ENCODE measurements around the gene SIGLEC8.
"Not testable (repeated sequence)": the region's sequence is repeated elsewhere in the genome, so short reads cannot be mapped to it uniquely, and the experiment has no call there.

SIGLEC8 gene

DNA sequence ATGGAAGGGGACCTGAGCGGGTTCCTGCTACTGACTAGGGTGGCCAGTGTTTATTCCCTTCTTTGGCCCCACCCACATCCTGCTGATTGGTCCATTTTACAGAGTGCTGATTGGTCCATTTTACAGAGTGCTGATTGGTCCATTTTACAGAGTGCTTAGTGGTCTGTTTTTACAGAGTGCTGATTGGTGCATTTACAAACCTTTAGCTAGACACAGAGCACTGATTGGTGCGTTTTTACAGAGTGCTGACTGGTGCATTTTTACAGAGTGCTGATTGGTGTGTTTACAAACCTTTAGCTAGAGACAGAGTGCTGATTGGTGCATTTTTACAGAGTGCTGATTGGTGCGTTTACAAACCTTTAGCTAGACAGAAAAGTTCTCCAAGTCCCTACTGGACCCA is 10.7 kb downstream of the SIGLEC8 start:
- DNase-seq (ENCODE audit: low read depth in 2 of 2) = not testable (repeated sequence)

DNA sequence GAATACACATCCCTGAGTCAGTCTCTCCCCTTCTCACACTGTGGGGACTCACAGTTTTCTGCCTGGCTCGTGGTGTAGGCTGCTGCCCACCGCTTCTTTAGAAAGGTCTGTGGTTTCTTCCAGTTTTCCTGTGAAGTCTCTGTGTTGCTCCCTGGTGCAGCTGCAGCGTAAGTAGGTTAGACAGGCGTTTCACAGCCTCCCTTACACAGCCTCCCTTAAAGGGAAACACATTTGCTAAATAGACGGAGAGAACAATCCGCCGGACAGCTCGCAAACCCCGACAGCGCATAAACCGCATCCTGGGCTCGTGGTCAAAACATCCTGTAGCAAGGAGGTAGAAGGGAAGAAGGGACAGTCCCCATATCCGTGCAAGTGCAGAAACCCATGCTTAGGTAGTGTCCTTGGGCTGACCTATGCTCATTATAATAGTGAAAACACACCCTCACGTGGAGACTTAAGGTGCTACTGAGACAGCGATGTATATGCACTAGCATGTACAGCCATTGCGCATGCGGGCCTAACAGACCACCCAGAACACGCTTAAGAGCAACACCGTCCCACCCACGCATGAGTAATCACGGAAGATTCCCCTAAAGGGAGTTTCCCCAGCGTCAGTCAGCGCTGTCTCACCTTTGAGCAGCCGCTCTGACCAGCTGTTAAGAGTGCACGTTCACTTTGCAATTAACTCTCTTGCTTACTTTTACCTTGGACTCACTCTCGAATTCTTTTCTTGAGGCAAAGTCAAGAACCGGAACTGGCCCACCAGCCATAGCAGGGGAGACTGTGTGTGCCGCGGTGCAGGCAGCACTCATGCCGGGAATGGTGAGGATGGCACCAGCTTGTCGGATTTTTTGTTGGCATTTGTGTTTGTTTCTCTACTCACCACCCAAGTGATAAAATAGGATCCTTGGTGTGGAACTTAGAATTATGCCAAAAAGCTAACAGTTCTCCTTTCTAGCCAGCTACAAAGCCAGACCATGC is 16.6 kb downstream of the SIGLEC8 start:
- peak; percentile 82 to 90 for DNase-seq (ENCODE audit: low read depth in 2 of 2)

DNA sequence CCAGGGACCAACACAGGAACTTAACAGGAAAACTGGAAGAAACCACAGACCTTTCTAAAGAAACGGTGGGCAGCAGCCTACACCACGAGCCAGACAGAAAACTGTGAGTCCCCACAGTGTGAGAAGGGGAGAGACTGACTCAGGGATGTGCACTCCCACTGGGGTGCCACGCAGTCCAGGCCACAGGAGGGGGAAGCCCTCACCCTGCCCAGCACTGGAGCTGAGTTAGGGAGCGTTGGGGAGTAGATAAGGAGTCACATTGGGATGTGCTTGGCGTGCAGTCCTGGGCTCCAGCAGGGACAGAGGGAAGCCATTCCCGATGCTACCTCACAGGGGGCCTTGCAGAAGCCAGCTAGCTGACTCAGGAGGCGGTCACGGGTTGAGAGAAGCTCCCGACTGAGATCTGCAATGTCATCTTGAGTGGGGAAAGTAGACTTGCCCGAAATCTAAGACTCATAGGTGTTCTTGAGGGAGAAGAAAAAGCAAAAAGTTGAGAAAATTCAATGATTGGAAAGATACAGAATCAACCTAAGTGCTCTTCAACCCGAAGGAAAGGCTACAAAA is 17.3 kb downstream of the SIGLEC8 start:
- DNase-seq (ENCODE audit: low read depth in 2 of 2) = peak; percentile 32 to 61

DNA sequence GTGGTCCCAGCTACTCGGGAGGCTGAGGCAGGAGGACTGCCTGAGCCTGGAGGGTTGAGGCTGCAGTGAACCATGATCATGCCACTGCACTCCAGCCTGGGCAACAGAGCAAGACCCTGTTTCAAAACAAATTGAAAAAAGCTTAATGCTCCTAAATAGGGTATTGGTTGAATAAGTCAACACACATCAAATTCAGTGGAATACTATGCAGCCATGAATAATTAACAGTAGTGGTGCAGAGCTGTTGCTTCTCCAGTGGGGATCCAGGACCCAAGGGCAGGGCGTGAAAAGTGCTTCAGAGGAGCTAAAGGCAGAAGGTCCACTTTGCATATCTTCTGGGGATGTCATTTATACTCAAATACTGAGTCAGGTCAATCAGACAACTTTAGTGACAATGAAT is 18.2 kb downstream of the SIGLEC8 start:
- no peak for DNase-seq (ENCODE audit: low read depth in 2 of 2)

DNA sequence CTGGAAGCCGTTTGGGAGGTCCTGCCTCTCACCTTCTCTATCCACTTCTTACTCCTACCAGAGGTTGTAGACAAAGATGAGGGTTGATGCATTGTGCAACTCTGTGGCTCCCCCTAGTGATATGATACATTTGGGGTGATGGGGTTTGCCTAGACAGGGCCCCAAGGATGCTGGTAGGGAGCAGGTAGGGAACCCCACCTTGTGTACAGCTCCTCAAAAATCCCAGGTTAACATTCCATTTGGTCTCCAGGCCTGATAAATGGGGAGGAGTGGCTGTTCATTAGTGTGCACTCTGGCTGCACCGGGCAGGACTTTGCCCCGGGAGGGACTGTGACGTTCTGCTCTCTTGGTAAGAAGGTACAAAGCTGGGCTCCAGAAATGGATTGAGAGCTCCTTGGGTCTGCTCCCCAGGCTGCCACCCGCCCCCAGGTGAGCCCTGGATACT is 19.2 kb downstream of the SIGLEC8 start:
- DNase-seq (ENCODE audit: low read depth in 2 of 2) = peak in 1 of 2 donors; percentile 12

DNA sequence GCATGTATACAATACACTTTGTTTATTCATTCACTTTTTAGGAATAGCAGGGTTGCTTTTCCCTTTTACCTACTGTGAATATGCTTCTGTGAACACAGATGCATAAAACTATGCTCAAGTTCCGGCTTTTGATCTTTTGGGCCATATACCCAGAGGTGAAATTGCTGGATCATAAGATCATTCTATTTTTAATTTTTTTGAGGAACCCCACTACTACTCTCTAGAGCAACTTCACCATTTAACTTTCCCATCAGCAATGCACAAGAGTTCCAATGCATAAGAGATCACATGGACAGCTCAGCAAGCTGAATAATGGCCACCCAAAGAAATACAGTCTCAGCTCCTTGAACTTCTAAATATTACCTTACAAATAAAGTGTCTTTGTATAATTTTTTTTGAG is 23.8 kb downstream of the SIGLEC8 start:
- DNase-seq (ENCODE audit: low read depth in 2 of 2) = no peak

DNA sequence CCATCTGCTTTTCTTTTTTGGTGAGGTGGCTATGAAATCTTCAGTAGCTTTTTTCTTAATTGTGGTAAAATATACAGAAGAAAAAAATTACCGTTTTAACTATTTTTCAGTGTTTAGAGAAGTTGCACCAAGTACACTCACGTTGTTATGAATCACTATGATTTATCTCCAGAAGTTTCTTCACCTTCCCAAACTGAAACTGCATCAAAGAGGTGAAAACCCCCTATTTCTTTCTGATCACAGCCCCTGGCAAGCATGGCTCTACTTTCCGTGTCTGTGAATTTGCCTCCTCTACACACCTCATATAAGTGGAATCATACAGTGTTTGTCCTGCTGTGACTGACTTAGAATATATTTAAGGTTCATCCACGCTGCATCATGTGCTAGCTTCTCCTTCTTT is 25.2 kb downstream of the SIGLEC8 start:
- DNase-seq (ENCODE audit: low read depth in 2 of 2) = no peak

DNA sequence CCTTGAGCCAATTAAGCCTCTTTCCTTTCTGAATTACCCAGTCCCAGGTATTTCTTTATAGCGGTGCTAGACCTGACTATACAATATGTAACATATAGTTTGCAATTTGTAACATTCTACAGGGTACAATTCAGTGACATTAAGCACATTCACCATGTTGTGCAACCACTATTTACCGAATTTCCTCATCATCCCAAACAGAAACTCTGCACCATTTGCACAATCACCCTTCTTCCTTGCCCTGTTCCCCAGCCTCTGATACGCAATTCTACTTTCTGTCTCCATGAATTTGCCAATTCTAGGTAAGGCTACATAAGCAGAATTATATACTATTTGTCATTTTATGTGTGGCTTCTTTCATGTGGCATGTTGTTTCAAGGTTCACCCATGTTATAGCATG is 27.1 kb downstream of the SIGLEC8 start:
- no peak for DNase-seq (ENCODE audit: low read depth in 2 of 2)

DNA sequence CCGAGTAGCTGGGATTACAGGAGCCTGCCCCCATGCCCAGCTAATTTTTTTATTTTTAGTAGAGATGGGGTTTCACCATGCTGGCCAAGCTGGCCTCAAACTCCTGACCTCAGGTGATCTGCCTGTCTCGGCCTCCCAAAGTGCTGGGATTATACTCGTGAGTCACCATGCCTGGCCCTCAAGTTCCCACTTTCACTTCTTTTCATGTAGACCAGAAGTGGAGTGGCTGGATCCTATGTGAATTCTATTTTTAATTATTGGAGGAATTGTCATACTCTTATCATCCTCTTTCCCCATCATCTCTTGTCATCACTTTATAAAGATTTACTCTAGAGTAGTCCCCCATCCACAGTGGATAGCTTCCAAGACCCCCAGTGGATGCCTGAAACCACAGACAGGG is 28.0 kb downstream of the SIGLEC8 start:
- no peak for DNase-seq (ENCODE audit: low read depth in 2 of 2)

DNA sequence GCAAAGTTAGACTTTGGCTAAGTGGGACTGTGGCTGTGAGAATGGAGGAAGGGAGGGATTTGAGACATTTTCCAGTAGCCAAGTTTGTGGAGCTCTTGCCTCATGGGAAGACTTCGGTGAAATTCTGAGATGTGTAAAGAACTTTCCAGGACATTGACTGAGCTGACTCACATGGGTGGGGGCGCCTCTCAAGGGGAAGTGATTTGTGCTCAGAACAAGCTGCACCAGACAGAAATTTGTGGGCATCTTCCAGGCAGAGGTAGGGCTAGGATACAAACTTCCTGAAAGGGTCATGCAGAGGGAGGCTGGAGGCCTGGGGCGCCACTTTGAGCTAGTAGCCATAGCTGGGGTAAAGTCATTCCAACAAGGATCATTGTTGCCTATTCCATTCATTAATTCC is 31.1 kb downstream of the SIGLEC8 start:
- no peak for DNase-seq (ENCODE audit: low read depth in 2 of 2)

DNA sequence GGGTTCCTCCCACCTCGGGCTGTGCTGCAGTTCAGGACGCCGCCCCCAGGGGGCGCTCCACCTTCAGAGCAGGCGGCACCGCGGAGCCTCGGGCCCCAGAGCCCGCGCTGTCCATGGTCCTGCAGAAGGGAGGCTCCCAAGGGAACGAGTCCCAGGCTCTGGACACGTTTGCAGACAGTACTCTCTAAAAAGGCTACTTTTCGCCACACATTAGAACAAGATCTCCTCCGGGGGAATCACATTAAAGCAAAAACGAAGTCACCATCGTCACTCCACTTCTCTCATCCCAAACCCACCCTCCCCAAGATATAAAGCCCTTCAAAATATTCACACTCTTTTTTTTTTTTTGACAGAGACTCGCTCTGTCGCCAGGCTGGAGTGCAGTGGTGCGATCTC is 36.2 kb downstream of the SIGLEC8 start:
- peak; percentile 63 to 76 for DNase-seq (ENCODE audit: low read depth in 2 of 2)

DNA sequence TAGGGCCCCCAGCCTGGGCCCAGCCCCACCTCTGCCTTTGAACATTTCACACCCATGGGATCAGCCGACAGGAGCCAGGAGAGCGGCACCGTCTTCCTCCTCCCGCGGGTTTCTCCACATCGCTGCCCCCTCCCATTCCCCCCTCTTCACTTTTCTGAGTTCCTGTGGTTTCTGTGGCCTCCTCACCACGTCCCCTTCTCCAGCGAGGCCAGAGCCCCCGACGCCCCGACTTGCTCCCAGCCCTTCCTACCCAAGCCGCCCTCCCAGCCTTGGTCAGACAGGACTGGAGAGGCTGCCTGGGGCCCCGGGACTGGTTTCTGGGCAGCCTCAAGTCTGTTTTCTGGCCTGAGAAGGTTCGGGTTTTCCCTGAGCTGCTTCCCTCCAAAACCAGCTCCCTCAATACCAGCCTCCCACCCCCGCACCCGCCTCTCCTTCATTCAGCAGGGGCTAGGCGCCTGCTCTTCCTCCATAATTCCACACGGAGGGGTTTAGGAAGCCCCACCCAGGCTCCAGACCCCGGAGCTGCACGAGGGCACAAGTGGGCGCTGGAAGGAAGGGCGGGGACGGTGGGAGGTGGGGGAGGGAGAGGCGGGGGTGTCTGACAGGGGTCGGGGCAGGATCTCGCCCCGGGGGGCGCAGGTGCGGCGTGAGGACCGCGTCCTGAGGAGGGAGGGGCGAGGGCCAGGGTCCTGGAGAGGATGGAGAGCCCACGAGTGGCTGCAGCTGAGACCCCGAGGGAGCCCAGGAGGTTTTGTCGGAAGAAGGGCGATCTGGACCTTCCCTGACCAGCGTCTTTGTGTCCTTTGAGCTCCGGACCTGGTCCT is 36.8 kb downstream of the SIGLEC8 start:
- DNase-seq (ENCODE audit: low read depth in 2 of 2) = no peak

DNA sequence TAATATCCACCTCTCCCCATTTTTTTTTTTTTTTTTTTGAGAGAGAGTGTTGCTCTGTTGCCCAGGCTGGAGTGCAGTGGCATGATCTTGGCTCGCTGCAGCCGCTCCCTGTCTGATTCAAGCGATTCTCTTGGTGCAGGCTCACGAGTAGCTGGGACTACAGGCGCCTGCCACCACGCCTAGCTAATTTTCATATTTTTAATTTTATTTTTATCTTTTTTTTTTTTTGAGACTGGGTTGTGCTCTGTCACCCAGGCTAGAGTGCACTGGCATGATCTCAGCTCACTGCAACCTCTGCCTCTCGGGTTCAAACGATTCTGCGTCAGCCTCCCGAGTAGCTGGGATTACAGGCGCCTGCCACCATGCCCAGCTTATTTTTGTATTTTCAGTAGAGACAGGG is 37.7 kb downstream of the SIGLEC8 start:
- DNase-seq (ENCODE audit: low read depth in 2 of 2) = not testable (repeated sequence)

DNA sequence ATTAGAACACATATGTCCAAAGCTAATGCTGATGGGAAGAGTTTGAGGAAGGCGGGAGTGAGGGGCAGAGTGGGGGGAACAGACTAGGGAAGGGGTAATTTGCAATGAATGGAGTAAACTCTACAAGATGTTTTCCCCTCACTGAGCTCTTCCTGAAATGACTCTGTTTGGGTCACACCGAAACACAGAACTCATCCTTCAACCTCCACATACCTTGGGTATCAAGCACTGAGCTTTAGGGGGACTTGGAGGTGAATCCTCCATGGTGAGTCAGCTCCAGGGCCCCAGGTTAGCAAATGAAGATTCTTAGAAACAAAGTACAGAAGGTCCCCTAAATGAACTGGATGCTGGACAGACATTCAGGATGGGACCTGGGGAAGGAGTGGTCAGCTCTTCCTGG is 39.5 kb downstream of the SIGLEC8 start:
- no peak for DNase-seq (ENCODE audit: low read depth in 2 of 2)

DNA sequence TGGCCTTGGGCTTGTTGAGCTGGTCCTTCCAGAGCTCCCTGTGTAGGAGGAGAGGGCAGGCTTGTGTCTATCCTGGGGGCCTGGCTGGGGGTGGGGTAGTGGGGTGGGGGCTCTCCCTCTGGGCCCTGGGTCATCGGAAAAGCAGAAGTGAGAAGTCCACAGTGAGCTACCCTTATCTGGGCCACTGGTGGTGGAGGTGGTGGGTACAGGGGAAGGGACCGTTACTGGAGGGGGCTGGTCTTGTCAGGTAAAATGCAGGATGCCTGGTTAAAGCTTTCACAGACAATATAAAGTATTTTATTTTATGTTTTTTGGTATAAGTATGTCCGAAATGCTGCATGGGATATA is 40.5 kb downstream of the SIGLEC8 start:
- DNase-seq (ENCODE audit: low read depth in 2 of 2) = no peak

DNA sequence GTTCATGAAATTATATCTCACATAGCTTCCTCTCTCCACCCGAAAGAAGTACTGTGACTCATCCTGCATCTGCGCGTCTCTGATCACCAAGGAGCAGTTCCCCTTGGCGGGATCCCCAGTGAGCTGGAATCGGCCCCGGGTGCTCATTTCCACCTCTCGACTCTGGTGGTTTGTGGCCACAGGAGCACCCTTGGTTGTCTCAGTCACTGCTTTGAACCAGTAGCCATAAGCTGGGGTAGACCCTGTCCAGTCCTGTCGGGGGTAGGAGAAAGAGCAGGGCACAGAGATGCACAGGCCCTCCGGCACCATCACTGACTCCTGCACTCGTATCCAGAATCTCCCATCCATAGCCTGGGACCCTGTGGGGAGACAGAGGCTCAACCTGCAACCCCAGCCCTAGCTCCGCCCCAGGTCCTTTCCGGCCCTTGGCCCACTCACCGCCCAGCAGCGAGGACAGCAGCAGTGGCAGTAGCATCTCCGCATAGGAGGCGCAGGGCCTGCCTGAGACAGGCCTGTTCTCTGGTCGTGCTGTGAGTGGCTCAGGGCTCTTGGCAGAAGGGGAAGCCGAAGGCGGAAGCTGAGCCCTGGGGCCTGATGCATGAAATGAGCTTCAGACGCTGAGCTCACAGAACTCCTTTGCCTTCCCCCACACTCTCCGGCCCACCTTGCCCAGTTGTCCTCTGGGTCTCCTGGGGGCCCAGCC is 41.0 kb downstream of the SIGLEC8 start, which contains the start of gene SIGLEC10:
Gene SIGLEC10 (minus strand): TSS at position 536 of the 703 bp plus-strand sequence. CDS start 61 bp downstream, at position 475.
- no peak for DNase-seq (ENCODE audit: low read depth in 2 of 2)

DNA sequence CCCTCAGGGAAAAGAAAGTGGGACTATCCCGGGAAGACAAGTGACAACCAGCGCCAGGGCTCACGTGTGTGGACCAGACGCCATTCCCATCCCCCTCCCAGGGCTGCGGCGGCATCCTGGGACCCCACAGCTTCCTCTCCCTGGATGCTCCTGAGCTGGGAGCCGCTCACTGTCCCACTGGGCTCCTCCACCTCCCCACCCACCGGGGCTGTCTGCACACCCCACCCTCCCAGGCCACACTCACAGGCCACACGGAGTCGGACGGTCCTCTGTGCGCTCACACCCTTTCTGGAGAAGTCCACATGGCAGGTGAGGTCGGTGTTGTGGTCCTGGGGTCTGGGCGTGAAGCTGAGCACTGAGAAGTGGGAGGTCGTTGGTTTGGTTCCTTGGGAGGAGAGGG is 41.8 kb downstream of the SIGLEC8 start:
- not testable (repeated sequence) for DNase-seq (ENCODE audit: low read depth in 2 of 2)

DNA sequence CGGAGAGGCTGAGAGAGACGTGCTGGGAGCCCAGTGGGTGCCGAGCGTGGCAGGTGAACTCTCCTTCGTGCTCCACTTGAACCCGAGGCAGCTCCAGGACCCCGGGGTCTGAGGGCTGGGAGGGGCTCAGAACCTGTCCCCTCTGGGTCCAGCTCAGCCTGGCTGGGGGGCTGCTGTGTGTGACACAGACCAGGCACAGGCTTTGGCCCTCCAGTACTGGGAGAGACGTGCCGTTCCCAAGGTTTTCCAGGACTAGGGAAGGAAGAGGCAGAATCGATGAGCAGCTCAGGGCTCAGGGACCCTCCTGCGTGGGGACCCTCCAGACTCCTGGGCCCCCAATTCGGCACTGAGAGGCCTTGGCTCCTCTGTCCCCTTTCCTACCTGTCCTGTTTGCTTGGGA is 43.1 kb downstream of the SIGLEC8 start:
- DNase-seq (ENCODE audit: low read depth in 2 of 2) = no peak

DNA sequence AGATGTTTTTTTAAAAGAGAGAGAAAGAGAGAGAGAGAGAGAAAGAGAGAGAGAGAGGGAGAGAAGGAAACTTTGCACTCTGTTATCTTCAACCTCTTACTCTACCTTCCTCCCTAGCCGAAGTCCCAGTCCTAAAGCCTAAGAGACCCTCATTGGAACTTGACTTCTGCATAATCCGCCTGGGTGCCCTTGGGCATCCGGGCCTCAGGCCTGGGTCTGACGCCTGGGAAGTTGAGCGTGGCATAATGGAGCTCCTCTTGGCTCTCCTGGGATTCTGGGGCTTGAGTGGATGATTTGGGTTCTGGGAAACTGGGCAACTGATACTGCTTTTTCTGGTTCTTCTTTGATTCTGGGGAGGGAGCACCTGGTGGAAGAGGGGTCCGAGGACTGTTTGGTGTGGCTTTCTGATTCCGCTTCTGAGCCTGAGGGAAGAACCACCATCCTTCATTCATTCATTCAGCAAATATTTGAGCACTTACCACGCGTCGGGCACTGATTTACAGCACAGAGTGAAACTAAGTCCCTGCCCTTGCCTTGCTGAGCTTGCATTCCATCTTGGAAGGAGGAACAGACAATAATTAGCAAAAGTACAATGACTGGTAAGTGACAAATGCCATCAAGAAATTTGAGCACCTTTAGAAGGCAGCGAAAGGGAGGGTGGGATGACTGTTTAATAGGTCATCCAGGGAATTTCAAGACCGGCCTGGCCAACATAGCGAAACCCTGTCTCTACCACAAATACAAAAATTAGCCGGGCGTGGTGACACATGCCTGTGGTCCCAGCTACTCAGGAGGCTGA is 47.1 kb downstream of the SIGLEC8 start:
- DNase-seq (ENCODE audit: low read depth in 2 of 2) = no peak

DNA sequence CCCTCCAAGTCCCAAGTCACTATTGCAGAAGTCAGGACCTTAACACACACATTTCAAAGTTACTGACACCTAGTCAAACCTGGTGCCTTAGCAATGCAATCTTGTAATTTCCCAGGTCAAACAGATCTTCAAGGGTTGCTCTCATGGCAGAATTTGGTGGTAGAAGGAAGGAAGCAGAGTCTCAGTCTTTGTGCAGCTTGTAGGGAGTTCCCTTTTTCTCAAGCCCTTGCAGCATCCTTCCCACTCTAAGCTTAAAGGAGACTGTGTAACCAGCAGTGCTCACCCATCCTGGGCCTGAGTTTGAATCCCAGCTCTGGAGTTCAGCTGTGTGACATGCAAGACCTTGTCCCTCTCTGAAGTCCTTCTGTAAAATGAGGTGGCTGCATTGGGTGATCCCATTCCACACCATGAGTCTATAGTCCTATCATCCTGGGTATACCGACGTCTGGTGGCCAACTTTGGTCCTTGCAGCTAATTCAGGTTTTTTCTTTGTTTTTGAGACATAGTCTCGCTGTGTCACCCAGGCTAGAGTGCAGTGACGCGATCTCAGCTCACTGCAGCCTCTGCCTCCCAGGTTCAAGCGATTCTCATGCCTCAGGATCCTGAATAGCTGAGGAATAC is 50.6 kb downstream of the SIGLEC8 start:
- no peak for DNase-seq (ENCODE audit: low read depth in 2 of 2)
